VCaP (cell line): ENCODE results near the gene RNF181.
A peak's percentile ranks its signal among the peaks of the same experiment; 100 is the strongest.
"Not testable (repeated sequence)": the region's sequence is repeated elsewhere in the genome, so short reads cannot be mapped to it uniquely, and the experiment has no call there.

ENCODE experiments used
- H3K27ac ChIP-seq: fragments of 450-650 bp; 2 replicates; pipeline ENCODE4 v1.5.1; 2017
- CTCF ChIP-seq: fragments of 450-650 bp; conservative IDR thresholded peaks from 2 replicates; pipeline ENCODE4 v1.5.1; 2017; ENCODE audit warnings: mild to moderate bottlenecking, moderate library complexity

The RNF181 gene

DNA sequence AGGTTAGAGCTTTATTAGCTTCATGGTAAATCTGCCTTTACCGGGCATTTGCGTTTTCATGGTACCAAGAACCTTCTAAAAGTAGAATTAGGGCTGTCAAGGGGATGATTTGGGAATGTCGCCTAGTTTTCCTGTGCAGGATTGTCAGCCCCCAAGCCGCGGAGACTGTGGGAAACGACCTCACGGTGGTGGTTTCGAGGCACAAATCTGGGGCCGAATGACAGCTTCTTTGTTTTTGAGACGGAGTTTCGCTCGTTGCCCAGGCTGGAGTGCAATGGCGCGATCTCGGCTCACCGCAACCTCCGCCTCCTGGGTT, 19.8 kb downstream of the RNF181 start:
- no peak for TF ChIP-seq CTCF
- peak overlapping the region; percentile 74 for H3K27ac ChIP-seq

DNA sequence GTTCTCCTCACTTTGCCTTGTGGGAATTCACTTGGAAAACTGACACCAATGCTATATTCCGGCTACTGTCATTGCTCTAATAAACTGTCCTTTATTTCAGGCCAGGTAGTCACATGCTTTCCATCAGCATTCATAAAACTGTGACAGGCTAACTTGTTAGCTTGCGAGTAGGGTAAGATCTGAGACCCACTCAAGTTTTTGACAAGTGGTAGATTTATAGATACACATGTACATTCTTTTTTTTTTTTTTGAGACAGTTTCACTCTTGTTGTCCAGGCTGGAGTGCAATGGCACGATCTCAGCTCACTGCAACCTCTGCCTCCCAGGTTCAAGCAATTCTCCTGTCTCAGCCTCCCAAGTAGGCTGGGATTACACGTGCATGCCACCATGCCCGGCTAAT, 22.2 kb downstream of the RNF181 start:
- H3K27ac ChIP-seq, result not testable (repeated sequence)

GRCh38 chr2:85619617-85620016, 24.1 kb downstream of the RNF181 start:
- TF ChIP-seq CTCF, result no peak
- no peak overlapping the region for H3K27ac ChIP-seq

DNA sequence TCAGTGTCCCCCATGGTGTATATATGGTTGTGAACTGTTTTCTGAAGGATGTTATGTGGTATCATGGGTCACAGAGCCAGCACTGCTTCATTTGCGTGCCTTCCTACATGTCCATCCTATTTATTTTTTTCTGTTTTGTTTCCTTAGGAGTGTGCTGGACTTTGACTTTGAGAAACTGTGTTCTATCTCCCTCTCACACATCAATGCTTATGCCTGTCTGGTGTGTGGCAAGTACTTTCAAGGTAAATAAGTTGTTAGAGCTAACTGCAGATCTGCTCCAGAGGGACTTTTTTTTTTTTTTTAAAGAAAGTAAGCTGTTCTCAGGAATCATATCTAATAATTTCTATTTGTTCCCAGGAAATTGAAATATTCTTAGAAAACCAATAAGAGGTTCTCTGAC, 25.8 kb downstream of the RNF181 start:
- no peak overlapping the region for H3K27ac ChIP-seq
- TF ChIP-seq CTCF, result no peak

GRCh38 chr2:85623991-85624390, 28.4 kb downstream of the RNF181 start:
- TF ChIP-seq CTCF, result no peak

DNA sequence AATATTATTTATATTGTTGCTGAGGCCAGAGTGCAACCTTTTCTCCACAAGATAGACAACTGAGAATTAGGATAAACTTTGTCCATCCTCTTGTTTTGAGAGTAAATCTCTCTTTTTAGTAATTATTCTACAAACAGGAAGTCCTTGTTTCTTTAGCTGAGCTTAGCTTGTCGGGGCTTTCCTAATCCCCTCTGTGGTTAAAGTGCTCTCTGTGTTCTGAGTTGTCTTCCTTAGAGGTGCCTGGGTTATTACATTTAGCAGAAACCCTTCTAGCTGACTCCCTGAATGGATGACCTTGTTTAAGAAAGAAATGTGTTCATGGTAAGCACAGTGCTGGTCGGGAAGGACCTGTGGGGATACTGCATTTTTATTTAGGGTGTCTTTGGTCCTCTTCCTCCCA, 33.1 kb downstream of the RNF181 start:
- no peak overlapping the region for H3K27ac ChIP-seq
- no peak for TF ChIP-seq CTCF

More at GRCh38 chr2:85623991-85624390, 28.4 kb downstream of the RNF181 start:
- H3K27ac ChIP-seq, result no peak overlapping the region

DNA sequence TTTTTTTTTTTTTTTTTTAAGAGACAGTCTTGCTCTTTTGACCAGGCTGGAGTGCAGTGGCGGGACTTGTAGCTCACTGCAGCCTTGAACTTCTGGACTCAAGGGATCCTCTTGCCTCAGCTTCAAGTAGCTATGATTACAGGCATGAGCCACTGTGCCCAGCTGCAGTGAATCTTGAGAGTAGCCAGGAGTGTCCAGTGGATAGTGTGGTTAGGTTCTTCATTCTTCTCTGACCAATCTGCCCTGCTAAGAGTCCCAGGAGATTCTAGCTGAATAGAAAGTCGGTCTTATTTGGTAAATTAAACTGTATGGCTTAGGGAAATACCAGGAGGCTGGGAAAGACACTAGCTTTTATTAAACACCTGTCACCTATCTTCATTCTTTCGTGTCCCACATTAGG, 35.8 kb downstream of the RNF181 start:
- no peak for TF ChIP-seq CTCF
- no peak overlapping the region for H3K27ac ChIP-seq

- TF ChIP-seq CTCF, result no peak
- no peak overlapping the region for H3K27ac ChIP-seq
Measured at GRCh38 chr2:85635011-85635410, 39.5 kb downstream of the RNF181 start.
